ENCODE data around the gene PALM.

- TF ChIP-seq CTCF (conservative IDR thresholded peaks at IDR 0.05; ENCODE audit: low read depth, low read length) (no peak), EZH2 (IDR thresholded peaks at IDR 0.05; ENCODE audit: low read length, unreplicated experiment) (no peak)
Measured at GRCh38 chr19:676007-676338, 32.8 kb upstream of the PALM start.

Data from PC-3 (cell line).